H1 (cell line): ENCODE results near the gene TXNIP. TPM values are rescaled to one million over a fixed set of nuclear protein-coding genes. Genes with fewer than 3 reads are reported as not detected.

Experiments
- CTCF ChIA-PET: fragments of 300-600 bp; sonication (Branson Sonifier 250); formaldehyde crosslinking; loops from one replicate; lab custom pipeline; 2021; ENCODE audit not compliant: partially characterized antibody; lab: Charles Lee
- POLR2A ChIA-PET: fragments of 300-600 bp; sonication (Branson Sonifier 250); formaldehyde crosslinking; loops from one replicate; lab custom pipeline; 2021; ENCODE audit warnings: inconsistent platforms; ENCODE audit not compliant: partially characterized antibody; lab: Charles Lee
- DNase-seq, 2 experiments: peaks; one replicate each; pipeline versions ENCODE4 v3.0.0 to v3.0.0-alpha.2; 2010 to 2022; ENCODE audit warnings: low spot score in 2 of 2, low read depth in 1 of 2, mixed read lengths in 1 of 2
- FAIRE-seq: peaks from 2 replicates; lab custom pipeline; 2011; peaks lifted over from hg19 to GRCh38; lab: Jason Lieb, UNC
- H2AFZ ChIP-seq: 2 replicates; pipeline ENCODE4 v1.8.1; 2012; ENCODE audit warnings: low read length, inconsistent platforms
- H2AK5ac ChIP-seq: 2 replicates; pipeline ENCODE4 v1.6.1; 2013; ENCODE audit warnings: low read depth, low read length
- H2BK120ac ChIP-seq: replicated peaks from 2 replicates; pipeline ENCODE3; 2013; ENCODE audit warnings: low read depth, low read length, inconsistent platforms
- H2BK12ac ChIP-seq: 2 replicates; pipeline ENCODE4 v1.6.1; 2013; ENCODE audit warnings: low read depth, low read length
- H2BK15ac ChIP-seq: 2 replicates; pipeline ENCODE4 v1.6.1; 2013; ENCODE audit warnings: low read length
- H2BK20ac ChIP-seq: 2 replicates; pipeline ENCODE4 v1.6.1; 2013; ENCODE audit warnings: low read length
- H2BK5ac ChIP-seq: 2 replicates; pipeline ENCODE4 v1.6.1; 2013; ENCODE audit warnings: low read depth, low read length
- H3K14ac ChIP-seq: 2 replicates; pipeline ENCODE4 v1.6.1; 2013; ENCODE audit warnings: inconsistent platforms; ENCODE audit not compliant: insufficient read length
- H3K18ac ChIP-seq: 2 replicates; pipeline ENCODE4 v1.6.1; 2013; ENCODE audit warnings: low read length; ENCODE audit errors: extremely low read depth
- H3K23ac ChIP-seq: 2 replicates; pipeline ENCODE4 v1.6.1; 2013; ENCODE audit warnings: inconsistent platforms; ENCODE audit not compliant: insufficient read length
- H3K23me2 ChIP-seq: 2 replicates; pipeline ENCODE4 v1.6.1; 2013; ENCODE audit warnings: low read depth, low read length
- H3K27ac ChIP-seq: 2 replicates; pipeline ENCODE4 v1.6.1; 2011; ENCODE audit warnings: low read depth, low read length, inconsistent platforms
- H3K27me3 ChIP-seq, 4 experiments: replicated peaks in 1 of 4; 1 replicate in 1 of 4; 2 replicates in 3 of 4; pipeline versions ENCODE4 v1.6.1 to v1.8.1; 2011 to 2013; ENCODE audit warnings: low read length in 3 of 4, mild to moderate bottlenecking in 3 of 4, inconsistent platforms in 2 of 4, mixed read lengths in 2 of 4, moderate library complexity in 1 of 4; ENCODE audit not compliant: control insufficient read depth in 3 of 4, insufficient read depth in 3 of 4; ENCODE audit errors: extremely low read depth in 1 of 4
- H3K36me3 ChIP-seq, 4 experiments: 2 replicates each; pipeline versions ENCODE4 v1.6.1 to v1.8.1; 2011 to 2013; ENCODE audit warnings: mild to moderate bottlenecking in 4 of 4, low read length in 3 of 4, moderate library complexity in 2 of 4, control low read depth in 1 of 4, inconsistent platforms in 1 of 4; ENCODE audit not compliant: insufficient read depth in 4 of 4, control insufficient read depth in 2 of 4
- H3K4ac ChIP-seq: replicated peaks from 2 replicates; pipeline ENCODE3; 2013; ENCODE audit warnings: low read length, low read depth, mixed read lengths, inconsistent platforms; ENCODE audit not compliant: insufficient read length
- H3K4me1 ChIP-seq, 4 experiments: replicated peaks in 1 of 4; 1 replicate in 1 of 4; 2 replicates in 3 of 4; pipeline versions ENCODE4 v1.6.1 to v1.8.1; 2011 to 2013; ENCODE audit warnings: low read length in 3 of 4, inconsistent platforms in 2 of 4, mixed read lengths in 1 of 4; ENCODE audit not compliant: insufficient read depth in 4 of 4, control insufficient read depth in 3 of 4
- H3K4me2 ChIP-seq, 2 experiments: 2 replicates each; pipeline versions ENCODE4 v1.6.1 to v1.8.1; 2011 to 2013; ENCODE audit warnings: low read depth in 2 of 2, low read length in 2 of 2, control low read depth in 1 of 2, inconsistent platforms in 1 of 2, mild to moderate bottlenecking in 1 of 2; ENCODE audit not compliant: insufficient read depth in 1 of 2
- H3K4me3 ChIP-seq, 4 experiments: fragments of 200-600, 300-600 bp in 1 of 4; sonication (generic), shearing (Covaris generic), sonication (Bioruptor Twin) in 1 of 4; 2 replicates each; pipeline versions ENCODE4 v1.5.1 to v1.8.1; 2011 to 2016; ENCODE audit warnings: low read length in 4 of 4, low read depth in 3 of 4, control low read depth in 2 of 4, inconsistent platforms in 2 of 4, mild to moderate bottlenecking in 2 of 4, mixed read lengths in 1 of 4, moderate library complexity in 1 of 4; ENCODE audit not compliant: insufficient read depth in 2 of 4; ENCODE audit errors: extremely low read depth in 1 of 4
- H3K56ac ChIP-seq: replicated peaks from 2 replicates; pipeline ENCODE3; 2013; ENCODE audit warnings: low read depth, mild to moderate bottlenecking, mixed read lengths, low read length, inconsistent platforms; ENCODE audit not compliant: insufficient read length
- H3K79me1 ChIP-seq: 2 replicates; pipeline ENCODE4 v1.6.1; 2013; ENCODE audit warnings: low read depth, low read length, control low read depth
- H3K79me2 ChIP-seq, 2 experiments: 2 replicates each; pipeline versions ENCODE4 v1.6.1 to v1.8.1; 2012 to 2013; ENCODE audit warnings: low read length in 2 of 2, mild to moderate bottlenecking in 2 of 2, inconsistent platforms in 1 of 2; ENCODE audit not compliant: insufficient read depth in 2 of 2, control insufficient read depth in 1 of 2
- H3K9ac ChIP-seq, 4 experiments: replicated peaks in 1 of 4; 1 replicate in 1 of 4; 2 replicates in 3 of 4; pipeline versions ENCODE4 v1.6.1 to v1.8.1; 2011 to 2013; ENCODE audit warnings: low read depth in 3 of 4, low read length in 3 of 4, control low read depth in 2 of 4, mild to moderate bottlenecking in 2 of 4, moderate library complexity in 2 of 4, inconsistent platforms in 1 of 4; ENCODE audit errors: extremely low read depth in 1 of 4
- H3K9me3 ChIP-seq, 2 experiments: 2 replicates each; pipeline versions ENCODE4 v1.6.1 to v1.8.1; 2012 to 2013; ENCODE audit warnings: mild to moderate bottlenecking in 2 of 2, moderate library complexity in 2 of 2, control low read depth in 1 of 2, inconsistent platforms in 1 of 2, low read depth in 1 of 2, low read length in 1 of 2, mixed read lengths in 1 of 2; ENCODE audit not compliant: insufficient read depth in 2 of 2
- H4K20me1 ChIP-seq, 2 experiments: replicated peaks in 1 of 2; 2 replicates each; pipeline versions ENCODE3 to v1.8.1; 2011 to 2013; ENCODE audit warnings: inconsistent platforms in 2 of 2, low read length in 2 of 2, mild to moderate bottlenecking in 1 of 2; ENCODE audit not compliant: insufficient read depth in 2 of 2, control insufficient read depth in 1 of 2
- H4K5ac ChIP-seq: 2 replicates; pipeline ENCODE4 v1.6.1; 2013; ENCODE audit warnings: low read length, low read depth, mixed read lengths, inconsistent platforms; ENCODE audit not compliant: insufficient read length
- H4K8ac ChIP-seq: 2 replicates; pipeline ENCODE4 v1.8.0; 2013; ENCODE audit warnings: mild to moderate bottlenecking, moderate library complexity, low read length, inconsistent platforms; ENCODE audit not compliant: insufficient read depth; ENCODE audit errors: extremely low read depth
- H4K91ac ChIP-seq: replicated peaks from 2 replicates; pipeline ENCODE3; 2013; ENCODE audit warnings: low read length, mixed read lengths, inconsistent platforms; ENCODE audit not compliant: insufficient read length
- CREB1 ChIP-seq: IDR thresholded peaks from 2 replicates; pipeline ENCODE4 v1.6.1; 2012; ENCODE audit warnings: inconsistent platforms
- GABPA ChIP-seq: IDR thresholded peaks from 2 replicates; pipeline ENCODE4 v1.6.1; 2011; ENCODE audit warnings: mild to moderate bottlenecking, low read length, moderate library complexity, borderline replicate concordance; ENCODE audit not compliant: insufficient read depth
- HDAC2 ChIP-seq, 2 experiments: fragments of 300-600 bp in 1 of 2; sonication (generic) in 1 of 2; IDR thresholded peaks; 2 replicates each; pipeline ENCODE4 v1.6.1; 2011 to 2012; ENCODE audit warnings: low read depth in 2 of 2, low read length in 2 of 2, mild to moderate bottlenecking in 2 of 2, moderate library complexity in 2 of 2, borderline replicate concordance in 1 of 2, inconsistent platforms in 1 of 2
- HDAC6 ChIP-seq: IDR thresholded peaks from one replicate; pipeline ENCODE4 v1.7.1; 2012; ENCODE audit warnings: low read depth, mild to moderate bottlenecking, inconsistent platforms, low read length, moderate library complexity
- JUND ChIP-seq: IDR thresholded peaks from 2 replicates; pipeline ENCODE4 v1.6.1; 2011; ENCODE audit warnings: mild to moderate bottlenecking, improper control_type of control experiment, low read length
- SAP30 ChIP-seq: fragments of 300-600 bp; sonication (generic); IDR thresholded peaks from 2 replicates; pipeline ENCODE4 v1.7.1; 2012; ENCODE audit warnings: low read length, moderate library complexity, mild to moderate bottlenecking, inconsistent platforms; ENCODE audit not compliant: insufficient read depth, insufficient replicate concordance
- SIX5 ChIP-seq: IDR thresholded peaks from 2 replicates; pipeline ENCODE4 v1.6.1; 2011; ENCODE audit warnings: mild to moderate bottlenecking, low read depth, low read length
- TBP ChIP-seq: IDR thresholded peaks from 2 replicates; pipeline ENCODE4 v1.6.1; 2011; ENCODE audit warnings: low read depth, low read length, improper control_type of control experiment
- ZNF274 ChIP-seq: IDR thresholded peaks from 2 replicates; pipeline ENCODE4 v1.7.0; 2012; ENCODE audit warnings: low read length, borderline replicate concordance; ENCODE audit errors: extremely low read depth
- WGBS, 2 experiments: shearing (Covaris generic) in 1 of 2; methylation state at CpG; one replicate each; pipeline versions ENCODE4 v1.1.6 to v1.1.7; 2013 to 2015; ENCODE audit warnings: low lambda C conversion rate in 2 of 2, mixed read lengths in 2 of 2, inconsistent platforms in 1 of 2, low coverage in 1 of 2, missing lambda C conversion rate in 1 of 2; ENCODE audit not compliant: insufficient replicate concordance in 2 of 2, insufficient coverage in 1 of 2, insufficient read length in 1 of 2; ENCODE audit errors: extremely low coverage in 1 of 2, missing lambda C conversion rate in 1 of 2; 5-methylcytosine and 5-hydroxymethylcytosine counted together
- polyA plus RNA-seq, 7 experiments: library from polyadenylated mRNA; depleted of rRNA in 3 of 7; stranded (reverse) in 5 of 7; unstranded in 2 of 7; fragments of >200 nt in 5 of 7; fragments of 200-250 nt in 2 of 7; gene quantifications; 1 replicate in 5 of 7; 2 replicates in 1 of 7; 4 replicates in 1 of 7; pipeline versions ENCODE4 v1.2.1 to v1.2.3, GENCODE V29; 2011 to 2013; ENCODE audit warnings: missing spikeins in 2 of 7, mixed read lengths in 2 of 7
- total RNA-seq: library from RNA; stranded (reverse); fragmentation: NEBNext Ultra II Directional; extraction: Animal tissue kit (Norgen Biotek cat#: 25700); gene quantifications from 2 replicates; pipeline ENCODE4 v1.2.1, GENCODE V29; 2021

Gene TXNIP
- total and polyA plus RNA-seq, 2 of the 8 experiments (the other 6 are each of a cell fraction or from before 2014, with no cell fraction given): 12.3 to 56.8 TPM

DNA sequence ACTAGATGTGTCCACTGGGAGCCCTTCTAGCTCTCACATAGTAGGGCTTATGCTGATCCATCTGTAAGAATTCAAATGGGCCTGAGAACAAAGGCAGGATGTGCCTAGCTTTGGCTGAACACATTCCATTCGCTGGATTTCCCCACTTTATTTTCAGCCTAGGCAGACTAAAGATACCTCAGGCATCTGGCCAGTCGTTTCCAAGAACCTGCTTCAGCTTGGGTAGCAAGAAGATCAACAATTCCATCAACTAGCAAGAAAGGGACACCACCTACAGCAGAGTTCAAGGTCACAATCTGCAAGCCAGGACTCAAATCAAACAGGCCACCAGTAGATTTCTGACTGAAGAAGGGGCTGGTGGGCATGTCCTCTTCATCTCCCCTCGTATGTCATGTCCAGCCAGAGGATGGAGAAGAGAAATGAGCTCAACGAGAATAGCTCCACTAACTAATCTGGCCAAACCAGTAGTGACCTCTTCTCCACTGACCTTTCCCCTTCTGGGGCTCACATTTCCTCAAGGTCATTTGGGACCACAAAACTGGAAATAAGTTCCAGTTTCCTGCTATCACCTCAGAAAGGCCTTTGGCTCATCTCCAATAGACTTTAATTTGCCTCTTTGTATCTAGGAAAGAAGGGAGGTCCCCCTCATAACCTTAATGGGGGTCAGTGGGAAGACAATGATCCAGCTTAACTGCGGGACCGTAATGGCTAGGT lies 14.2 kb downstream of the TXNIP start:
- Histone ChIP-seq H3K23ac (no peak overlapping the region), H2BK20ac (peak overlapping the region; percentile 49), H3K14ac (no peak overlapping the region), H3K79me1 (no peaks in the 10 kb centered on the region), H3K4me2 (no peak overlapping the region), H3K4me1 (peaks cover 6 to 25% (median 15%) of the 10 kb centered on the region in 4 experiments; a peak in 6 of 7 replicates), H2AK5ac (no peak overlapping the region), H3K27ac (no peak overlapping the region), H3K9me3 (no peaks in the 10 kb centered on the region), H4K20me1 (no peaks in the 10 kb centered on the region), H4K91ac (no peak overlapping the region), H2BK12ac (peak overlapping the region; percentile 11; the same call in 1 of the 2 replicates), H3K23me2 (peaks cover 3% of the 10 kb centered on the region; the same call in 1 of the 2 replicates), H3K4me3 (no peak overlapping the region), H3K56ac (no peak overlapping the region), H2BK120ac (no peak overlapping the region), H3K18ac (no peak overlapping the region), H2AFZ (no peak overlapping the region), H3K27me3 (no peaks in the 10 kb centered on the region), H3K79me2 (no peaks in the 10 kb centered on the region), H3K4ac (no peak overlapping the region), H3K36me3 (no peaks in the 10 kb centered on the region), H4K5ac (no peak overlapping the region), H4K8ac (no peak overlapping the region), H2BK5ac (no peak overlapping the region), H3K9ac (no peak overlapping the region), H2BK15ac (no peak overlapping the region)
- ChIA-PET POLR2A (interaction anchor here (0.6 to 13.7 kb wide), 6 partner anchors 11 to 124 kb away, joined by 3 to 218 read pairs (median 3); partner anchors contain the start of genes PIAS3 and TXNIP), CTCF (interaction anchor here (0.6 to 8.7 kb wide), 9 partner anchors 8 to 136 kb away, joined by 3 to 152 read pairs (median 4); partner anchors contain the start of genes LIX1L, NUDT17 and RBM8A)
- 90% methylated on average over 6 of the region's 6 CpGs; no CpG with 5 or more reads in 1 of the 2 experiments for WGBS, 2 experiments
- no peak for TF ChIP-seq HDAC2 (IDR thresholded peaks at IDR 0.05; ENCODE audit: borderline replicate concordance in 1 of 2, low read depth in 2 of 2, low read length in 2 of 2)
- no peak for TF ChIP-seq TBP
- no peak for TF ChIP-seq JUND
- TF ChIP-seq CREB1: no peak
- TF ChIP-seq GABPA: no peak
- TF ChIP-seq SAP30: no peak
- no peak for TF ChIP-seq HDAC6
- TF ChIP-seq ZNF274: no peak
- no peak for TF ChIP-seq SIX5
- no peak for FAIRE-seq
- DNase-seq: no peak
